Progenitor cell of endocrine pancreas (in vitro differentiated cells): ENCODE measurements around the gene INCENP. TPM values are rescaled to one million over a fixed set of nuclear protein-coding genes. Genes with fewer than 3 reads are reported as not detected.

Source experiments
- DNase-seq: peaks from one replicate; pipeline ENCODE4 v3.0.0; 2021; ENCODE audit warnings: low spot score; ENCODE audit not compliant: unreplicated experiment
- H3K27ac Mint-ChIP-seq: 2 replicates; pipeline ENCODE4 v1.8.0; 2021; ENCODE audit warnings: mild to moderate bottlenecking, moderate library complexity, mixed read lengths
- H3K27me3 Mint-ChIP-seq: 2 replicates; pipeline ENCODE4 v1.8.0; 2021; ENCODE audit warnings: mixed read lengths
- H3K36me3 Mint-ChIP-seq: 2 replicates; pipeline ENCODE4 v1.8.0; 2022; ENCODE audit warnings: mixed read lengths; ENCODE audit not compliant: insufficient read depth
- H3K4me1 Mint-ChIP-seq: 2 replicates; pipeline ENCODE4 v1.8.0; 2021; ENCODE audit warnings: low read depth, mixed read lengths
- H3K4me3 Mint-ChIP-seq: 2 replicates; pipeline ENCODE4 v1.8.0; 2021; ENCODE audit warnings: low read depth, mild to moderate bottlenecking, moderate library complexity, mixed read lengths
- H3K9me3 Mint-ChIP-seq: 2 replicates; pipeline ENCODE4 v1.8.0; 2021; ENCODE audit warnings: low read depth, mixed read lengths
- total RNA-seq: library from RNA; stranded (reverse); gene quantifications from 2 replicates; pipeline ENCODE4 v1.2.1, GENCODE V29; 2021
- TF ChIP-seq, protein P1 (sequence below): fragments of 200-600 bp; sonication (generic); IDR thresholded peaks from one replicate; pipeline ENCODE4 v1.5.0; 2021; ENCODE audit warnings: antibody characterized with exemption, mild to moderate bottlenecking; ENCODE audit not compliant: unreplicated experiment

INCENP gene
- total RNA-seq, 1 donor from 2014 or later, result 60.5 TPM

DNA sequence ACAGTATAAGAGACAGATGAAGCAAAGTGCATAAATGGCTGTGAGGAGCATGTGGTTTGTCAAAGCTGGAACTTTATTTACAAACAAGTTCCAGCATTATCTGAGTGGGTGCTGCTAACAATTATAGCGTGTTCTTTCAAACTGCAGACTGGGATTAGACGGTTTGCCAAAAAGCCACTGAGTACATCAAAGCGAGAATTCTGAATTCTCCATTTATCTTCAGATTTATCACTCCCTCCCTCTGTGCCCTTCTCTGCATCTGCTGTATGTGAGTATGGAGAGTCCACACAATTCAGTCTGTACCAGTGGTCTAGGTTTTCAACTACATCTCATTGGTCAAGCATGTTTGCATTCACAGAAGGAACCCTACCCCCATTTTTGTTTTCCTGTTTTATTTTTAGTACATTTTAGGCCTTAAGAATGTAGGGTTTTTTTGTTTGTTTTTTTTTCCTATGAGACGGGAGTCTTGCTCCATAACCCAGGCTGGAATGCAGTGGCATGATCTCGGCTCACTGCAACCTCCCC, 18.1 kb upstream of the INCENP start:
- Mint-ChIP-seq H3K27me3 (peaks cover 13% of the 10 kb centered on the region), H3K4me3 (no peak overlapping the region), H3K4me1 (no peaks in the 10 kb centered on the region), H3K36me3 (no peaks in the 10 kb centered on the region), H3K9me3 (no peaks in the 10 kb centered on the region), H3K27ac (no peak overlapping the region)
- DNase-seq, result no peak
- TF ChIP-seq, protein P1, sequence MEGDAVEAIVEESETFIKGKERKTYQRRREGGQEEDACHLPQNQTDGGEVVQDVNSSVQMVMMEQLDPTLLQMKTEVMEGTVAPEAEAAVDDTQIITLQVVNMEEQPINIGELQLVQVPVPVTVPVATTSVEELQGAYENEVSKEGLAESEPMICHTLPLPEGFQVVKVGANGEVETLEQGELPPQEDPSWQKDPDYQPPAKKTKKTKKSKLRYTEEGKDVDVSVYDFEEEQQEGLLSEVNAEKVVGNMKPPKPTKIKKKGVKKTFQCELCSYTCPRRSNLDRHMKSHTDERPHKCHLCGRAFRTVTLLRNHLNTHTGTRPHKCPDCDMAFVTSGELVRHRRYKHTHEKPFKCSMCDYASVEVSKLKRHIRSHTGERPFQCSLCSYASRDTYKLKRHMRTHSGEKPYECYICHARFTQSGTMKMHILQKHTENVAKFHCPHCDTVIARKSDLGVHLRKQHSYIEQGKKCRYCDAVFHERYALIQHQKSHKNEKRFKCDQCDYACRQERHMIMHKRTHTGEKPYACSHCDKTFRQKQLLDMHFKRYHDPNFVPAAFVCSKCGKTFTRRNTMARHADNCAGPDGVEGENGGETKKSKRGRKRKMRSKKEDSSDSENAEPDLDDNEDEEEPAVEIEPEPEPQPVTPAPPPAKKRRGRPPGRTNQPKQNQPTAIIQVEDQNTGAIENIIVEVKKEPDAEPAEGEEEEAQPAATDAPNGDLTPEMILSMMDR, result no peak

DNA sequence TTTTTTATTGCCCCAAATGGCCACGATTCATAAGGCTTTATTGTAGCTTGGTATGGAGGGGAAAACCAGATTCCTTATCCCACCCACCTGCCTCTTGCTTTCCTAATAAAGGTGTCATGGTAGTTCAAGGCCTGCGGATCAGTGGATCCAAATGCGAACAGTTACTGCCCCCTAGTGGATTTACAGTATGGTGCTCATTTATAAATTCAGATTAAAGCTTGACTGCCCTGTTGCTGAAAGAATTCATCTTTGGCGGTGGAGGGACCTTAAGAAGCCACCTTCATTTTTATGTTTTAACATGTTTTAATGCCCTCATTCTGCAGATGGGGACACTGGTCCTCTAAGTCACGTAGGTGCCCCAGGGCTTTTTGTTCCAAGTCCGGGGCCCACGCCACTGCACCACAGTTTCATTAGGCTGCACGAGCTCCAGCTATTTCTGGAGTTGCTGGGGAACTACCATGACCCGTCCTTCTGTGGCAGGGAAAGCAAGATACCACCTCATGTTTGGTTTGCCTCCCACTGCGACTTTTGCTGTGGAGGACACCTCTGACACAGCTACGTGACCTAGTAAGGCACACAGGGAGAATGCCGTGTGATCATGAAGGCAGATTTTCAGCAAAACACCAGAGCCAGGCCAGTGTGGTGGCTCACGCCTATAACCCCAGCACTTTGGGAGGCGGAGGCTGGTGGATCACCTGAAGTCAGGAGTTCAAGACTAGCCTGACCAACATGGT, 15.6 kb upstream of the INCENP start:
- H3K36me3 Mint-ChIP-seq, result no peaks in the 10 kb centered on the region
- no peak for DNase-seq
- H3K4me1 Mint-ChIP-seq, result no peaks in the 10 kb centered on the region
- H3K9me3 Mint-ChIP-seq, result no peaks in the 10 kb centered on the region
- no peak overlapping the region for H3K27ac Mint-ChIP-seq
- peaks cover 13% of the 10 kb centered on the region for H3K27me3 Mint-ChIP-seq
- TF ChIP-seq, protein P1, result peak; percentile 87
- no peak overlapping the region for H3K4me3 Mint-ChIP-seq

DNA sequence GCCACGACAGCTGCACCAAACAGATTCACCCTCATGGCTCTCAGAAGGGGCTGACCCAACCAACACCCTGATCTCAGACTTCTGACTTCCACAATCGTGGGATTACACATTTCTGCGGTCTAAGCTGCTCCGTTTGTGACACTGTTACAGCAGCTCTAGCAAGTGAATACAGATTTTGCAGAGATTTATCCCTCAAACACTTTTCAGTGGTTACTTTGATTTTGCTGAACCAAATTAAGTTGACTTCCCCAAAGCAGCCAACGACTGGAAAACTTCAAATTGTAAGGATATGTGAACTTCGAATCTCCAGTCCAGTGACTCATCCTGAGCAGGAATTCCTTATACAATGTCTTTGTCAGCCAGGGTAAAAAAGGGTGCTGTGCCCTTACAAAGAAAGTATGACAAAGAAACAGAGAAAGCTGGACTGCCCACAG, 14.8 kb upstream of the INCENP start:
- H3K9me3 Mint-ChIP-seq, result no peaks in the 10 kb centered on the region
- peaks cover 13% of the 10 kb centered on the region for H3K27me3 Mint-ChIP-seq
- no peaks in the 10 kb centered on the region for H3K4me1 Mint-ChIP-seq
- no peak overlapping the region for H3K27ac Mint-ChIP-seq
- no peak for DNase-seq
- no peak overlapping the region for H3K4me3 Mint-ChIP-seq
- no peaks in the 10 kb centered on the region for H3K36me3 Mint-ChIP-seq
- TF ChIP-seq, protein P1, result no peak

DNA sequence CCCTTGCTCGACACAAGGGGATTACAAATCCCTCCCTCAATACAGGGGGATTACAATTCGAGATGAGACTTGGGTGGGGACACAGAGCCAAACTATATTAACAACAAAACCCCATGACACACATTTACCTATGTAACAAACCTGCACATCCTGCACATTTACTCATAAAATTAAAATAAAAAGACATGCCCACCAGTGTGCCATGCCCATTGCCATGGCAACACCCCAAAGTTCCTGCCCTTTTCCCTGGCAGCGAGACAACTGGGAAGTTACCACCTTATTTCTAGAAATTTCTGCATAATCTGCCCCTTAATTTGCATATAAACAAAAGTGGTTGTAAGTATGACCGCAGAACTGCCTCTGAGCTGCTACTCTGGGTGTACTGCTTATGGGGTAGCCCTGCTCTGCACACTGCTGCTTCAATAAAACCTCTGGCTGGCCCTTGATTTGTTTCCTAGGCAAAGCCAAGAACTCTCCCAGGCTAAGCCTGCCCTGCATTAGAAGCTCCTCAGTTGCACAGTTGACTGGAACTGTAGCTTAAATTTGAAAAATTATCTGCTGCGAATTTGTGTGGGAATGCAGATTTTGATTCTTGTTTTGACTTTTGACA, 8.6 kb upstream of the INCENP start:
- DNase-seq, result no peak
- no peak overlapping the region for H3K27ac Mint-ChIP-seq
- H3K4me3 Mint-ChIP-seq, result no peak overlapping the region
- no peaks in the 10 kb centered on the region for H3K4me1 Mint-ChIP-seq
- peaks cover 3% of the 10 kb centered on the region for H3K9me3 Mint-ChIP-seq
- TF ChIP-seq, protein P1, result no peak
- no peaks in the 10 kb centered on the region for H3K36me3 Mint-ChIP-seq
- H3K27me3 Mint-ChIP-seq, result no peaks in the 10 kb centered on the region

DNA sequence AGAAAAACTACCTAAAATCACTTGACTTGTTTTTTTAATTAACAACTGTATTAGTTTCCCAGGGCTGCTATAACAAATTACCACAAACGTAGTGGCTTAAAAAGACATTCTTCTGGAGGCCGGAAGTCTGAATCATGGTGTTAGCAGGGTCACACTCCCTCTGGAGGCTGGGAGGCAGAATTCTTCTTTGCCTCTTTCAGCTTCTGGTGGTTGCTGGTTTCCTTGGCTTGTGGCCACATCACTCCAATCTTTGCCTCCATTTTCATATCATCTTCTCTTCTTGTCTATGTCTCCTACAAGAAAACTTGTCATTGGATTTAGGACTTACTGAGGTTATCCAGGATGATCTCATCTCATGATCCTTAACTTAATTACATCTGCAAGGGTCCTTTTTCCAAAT, 7.4 kb upstream of the INCENP start:
- TF ChIP-seq, protein P1, result no peak

More for the DNA sequence above, 7.4 kb upstream of the INCENP start:
- DNase-seq, result no peak
- Mint-ChIP-seq H3K27me3 (no peaks in the 10 kb centered on the region), H3K9me3 (peaks cover 3% of the 10 kb centered on the region), H3K27ac (no peak overlapping the region), H3K4me3 (no peak overlapping the region), H3K36me3 (no peaks in the 10 kb centered on the region), H3K4me1 (no peaks in the 10 kb centered on the region)
